ENCODE results near the gene STRA6.

STRA6 gene

DNA sequence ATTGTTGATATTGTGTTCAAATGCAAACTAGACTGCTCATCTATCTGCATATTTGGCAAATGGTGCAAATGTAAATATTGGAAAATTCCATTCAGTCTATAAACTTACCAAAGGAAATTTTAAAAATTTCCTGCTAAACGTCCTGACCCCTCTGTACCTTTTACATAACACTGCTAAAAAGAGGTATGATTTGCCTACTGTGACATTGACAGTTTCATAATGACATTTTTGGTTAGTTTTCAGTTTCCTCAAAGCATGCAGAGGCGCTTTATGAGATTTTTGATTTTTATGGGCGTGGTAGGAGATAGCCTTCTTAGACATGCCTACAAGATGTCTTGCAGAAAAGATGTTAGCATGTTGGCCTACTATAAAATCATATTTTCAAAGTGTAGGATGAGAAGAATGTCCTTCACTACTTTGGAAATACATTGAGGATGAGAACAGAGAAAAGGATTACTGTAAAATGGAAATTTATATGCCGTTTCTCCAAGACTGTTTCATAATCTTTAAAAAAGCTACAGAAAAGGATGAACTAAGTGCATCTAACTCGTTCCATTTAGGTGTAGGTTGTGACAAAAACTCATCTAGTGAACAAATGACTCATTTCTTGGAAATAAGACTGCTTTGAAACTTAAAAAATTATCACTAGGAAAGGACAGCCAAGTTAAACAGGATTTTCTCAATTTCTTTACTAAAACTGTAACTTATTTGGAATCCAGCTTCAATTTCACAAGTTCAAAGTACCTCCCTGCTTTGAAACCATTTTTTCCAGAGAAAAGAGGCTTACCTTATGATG lies 43.5 kb downstream of the STRA6 start:
- DNase-seq = no peak

DNA sequence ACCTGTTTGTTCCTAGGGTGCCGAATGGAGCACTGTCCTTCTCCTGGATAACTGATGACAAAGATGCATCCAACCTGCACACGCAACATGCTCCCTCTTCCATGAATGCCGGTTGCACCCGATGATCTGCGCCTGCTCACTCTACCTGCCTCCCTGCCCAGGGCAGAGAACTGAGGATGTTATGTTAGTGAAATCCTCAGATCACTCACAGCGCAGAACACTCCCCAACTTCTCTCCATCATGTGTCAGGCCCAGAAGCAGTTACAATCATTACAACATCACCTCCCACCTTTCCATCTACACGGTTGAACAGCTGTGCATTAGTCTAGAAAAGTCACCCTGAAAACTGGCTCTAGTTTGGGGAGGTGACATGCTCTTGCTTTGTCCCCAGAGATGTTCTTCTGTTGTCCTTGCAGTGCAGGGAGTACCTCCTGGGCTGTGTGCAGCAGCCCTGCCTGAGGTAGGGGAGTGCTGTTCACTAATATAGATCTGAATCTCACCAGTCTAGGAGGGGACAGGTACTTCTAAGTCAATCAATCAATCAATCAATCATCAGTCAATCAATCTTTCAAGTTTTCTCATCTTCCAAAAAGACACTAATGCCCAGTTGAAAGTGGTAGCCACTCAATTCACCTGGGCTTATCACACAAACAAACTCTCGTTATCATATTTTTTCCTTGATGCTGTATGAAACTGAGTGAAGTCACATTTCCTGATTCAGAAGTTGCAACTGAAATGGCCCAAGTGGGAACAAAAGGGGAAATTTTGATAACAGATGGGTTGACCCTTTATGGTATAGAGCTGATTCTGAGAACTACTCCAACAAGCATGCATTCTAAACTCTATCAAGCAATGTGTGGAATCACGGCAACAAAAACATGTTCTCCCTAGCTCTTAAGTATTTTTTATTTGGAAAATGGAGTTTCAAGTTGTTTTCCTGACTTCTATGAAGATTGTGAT lies 44.4 kb downstream of the STRA6 start:
- DNase-seq = no peak

DNA sequence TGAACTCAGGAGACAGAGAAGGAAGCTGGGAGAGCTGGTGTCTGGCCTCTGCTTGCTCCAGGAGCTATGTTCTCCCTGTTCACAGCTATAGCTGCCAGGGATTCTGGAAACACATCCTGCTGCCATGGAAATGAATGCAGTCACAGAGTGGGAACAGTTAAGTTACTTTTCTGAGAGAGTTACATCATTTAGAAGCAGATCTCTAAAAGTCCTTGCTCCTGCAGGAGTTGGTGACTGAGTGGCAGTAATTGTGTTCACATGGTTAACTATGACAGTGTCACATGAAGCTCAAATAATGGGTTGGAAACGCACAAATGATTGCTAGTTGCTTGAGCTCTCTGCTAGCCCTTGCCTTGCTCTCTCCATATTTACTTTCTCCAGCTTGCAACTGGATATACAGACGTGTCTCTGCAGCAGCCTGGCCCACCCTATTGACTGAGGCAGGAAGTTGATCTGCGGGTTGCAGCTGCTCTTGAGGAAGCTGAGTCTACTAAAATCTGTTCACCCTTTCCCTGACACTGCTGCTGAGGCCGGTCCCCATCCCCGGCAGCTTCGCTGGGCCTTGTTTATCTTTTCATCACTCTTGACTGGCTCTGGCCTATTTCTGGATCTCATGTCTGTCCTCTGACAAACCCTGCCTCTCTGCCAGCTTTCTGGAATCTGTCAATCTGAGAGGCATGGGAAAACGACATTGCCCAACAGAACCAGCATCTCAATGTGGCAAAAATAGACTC lies 45.7 kb downstream of the STRA6 start:
- no peak for DNase-seq

DNA sequence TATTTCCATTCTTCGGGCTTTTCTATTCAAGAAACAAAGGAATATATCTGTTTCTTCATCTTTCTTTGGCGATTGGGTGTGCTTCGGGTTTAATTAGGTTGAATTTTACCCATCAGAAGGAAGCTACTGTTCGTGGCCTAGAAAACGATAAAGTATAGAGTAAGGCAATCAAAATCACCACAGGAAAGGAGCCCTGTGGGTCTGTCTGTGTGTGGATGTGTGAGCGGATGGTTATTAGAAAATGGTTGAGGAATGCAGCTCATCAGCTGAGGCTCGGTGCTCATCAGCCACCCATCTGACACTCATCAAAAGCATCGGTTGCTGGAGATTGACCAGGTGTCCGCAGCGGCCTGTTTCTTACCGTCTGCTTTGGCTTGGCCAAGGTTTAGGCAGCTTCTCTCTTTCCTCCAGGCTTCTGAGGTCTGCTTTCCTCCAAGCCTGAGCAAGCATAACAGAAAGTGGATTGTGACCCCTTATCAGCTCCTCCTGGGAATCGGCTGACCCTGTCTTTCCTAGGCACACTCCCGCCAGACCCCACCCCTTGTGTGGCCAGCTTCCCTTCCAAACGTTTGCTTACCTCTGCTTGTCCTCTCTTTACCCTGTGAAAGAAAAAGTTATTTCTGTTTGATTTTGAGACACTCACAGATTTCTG lies 46.7 kb downstream of the STRA6 start:
- no peak for DNase-seq

DNA sequence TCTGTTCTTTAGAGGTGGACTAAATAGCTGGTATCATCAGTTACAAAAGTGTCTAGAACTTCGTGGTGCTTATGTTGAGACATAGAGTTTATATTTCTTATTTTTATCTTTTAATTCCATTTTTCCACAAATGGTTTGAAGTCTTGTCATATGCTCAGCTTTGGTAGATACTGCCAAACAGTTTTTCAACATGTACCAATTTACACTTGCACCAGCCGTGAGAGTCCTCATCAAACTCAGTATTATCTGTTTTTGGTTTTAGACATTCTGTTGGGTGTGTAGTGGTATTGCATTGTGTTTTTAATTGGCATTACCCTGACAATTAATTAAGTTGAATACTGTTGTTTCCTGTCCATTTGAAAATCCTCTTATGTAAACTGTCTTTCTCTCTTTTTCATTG lies 55.5 kb downstream of the STRA6 start:
- no peak for DNase-seq

DNA sequence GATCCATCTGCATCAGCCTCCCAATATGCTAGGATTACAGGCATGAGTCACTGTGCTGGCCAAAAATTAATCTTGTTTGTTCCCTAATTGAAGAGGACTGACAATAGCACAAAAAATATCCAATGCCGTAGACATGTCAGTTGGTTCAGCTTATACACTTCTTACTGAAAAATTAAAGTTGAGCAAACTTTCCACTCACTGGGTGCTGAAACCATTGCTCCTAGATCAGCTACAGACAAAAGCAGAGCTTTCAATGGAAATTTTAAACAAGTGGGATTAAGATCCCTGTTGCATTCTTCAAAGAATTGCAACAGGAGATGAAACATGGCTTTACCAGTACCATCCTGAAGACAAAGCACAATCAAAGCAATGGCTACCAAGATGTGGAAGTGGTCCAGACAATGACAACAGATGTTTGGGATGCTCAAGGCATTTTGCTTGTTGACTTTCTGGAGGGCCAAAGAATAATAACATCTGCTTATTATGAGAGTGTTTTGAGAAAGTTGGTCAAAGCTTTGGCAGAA lies 56.2 kb downstream of the STRA6 start:
- DNase-seq = no peak

DNA sequence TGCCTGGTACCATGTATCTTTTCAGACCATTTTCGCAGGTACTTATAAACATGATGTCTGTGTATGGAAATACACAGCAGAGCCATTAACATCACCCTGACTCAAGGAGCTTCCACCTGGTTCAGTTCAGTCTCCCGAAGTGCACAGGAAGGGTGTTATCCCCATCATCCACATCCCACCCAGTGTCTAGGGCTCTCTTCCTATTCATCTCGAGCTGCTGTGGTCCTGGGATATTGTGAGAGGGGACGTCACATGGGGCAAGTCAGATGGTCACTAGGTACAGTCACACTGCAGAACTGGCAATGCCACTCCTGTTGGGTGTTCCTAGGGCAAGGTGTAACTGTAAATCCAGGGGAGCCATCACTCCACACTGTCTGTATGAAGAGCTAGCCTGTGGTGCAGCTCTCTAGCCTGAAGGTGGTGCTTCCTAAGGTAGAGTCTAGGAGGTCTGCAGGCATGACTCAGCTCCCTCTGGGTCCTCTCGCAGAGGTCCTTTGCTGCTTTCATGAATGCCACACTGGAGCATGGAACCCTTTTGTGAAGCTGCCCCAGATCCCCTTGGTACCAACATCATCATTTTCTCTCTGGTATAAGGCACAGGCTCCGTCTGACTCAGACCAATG lies 58.3 kb downstream of the STRA6 start:
- DNase-seq = no peak

DNA sequence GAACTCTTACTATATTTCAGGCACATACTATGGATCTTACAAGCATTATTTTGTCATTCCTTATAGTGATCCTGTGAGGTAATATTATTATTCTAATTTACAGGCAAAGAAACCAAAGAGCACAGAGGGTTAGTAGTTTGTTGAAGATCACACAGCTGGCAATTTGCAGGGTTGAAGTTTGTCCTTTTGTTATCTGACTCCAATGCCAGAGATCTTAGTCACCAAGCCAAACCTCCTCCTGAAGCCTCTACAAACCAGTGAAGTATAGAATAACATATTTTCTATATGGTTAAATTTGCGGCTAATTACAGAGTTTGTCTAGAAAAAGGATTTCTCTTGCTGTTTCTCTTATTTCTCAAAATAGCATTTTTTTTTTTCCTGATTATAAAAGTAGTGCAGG lies 61.0 kb downstream of the STRA6 start:
- no peak for DNase-seq

DNA sequence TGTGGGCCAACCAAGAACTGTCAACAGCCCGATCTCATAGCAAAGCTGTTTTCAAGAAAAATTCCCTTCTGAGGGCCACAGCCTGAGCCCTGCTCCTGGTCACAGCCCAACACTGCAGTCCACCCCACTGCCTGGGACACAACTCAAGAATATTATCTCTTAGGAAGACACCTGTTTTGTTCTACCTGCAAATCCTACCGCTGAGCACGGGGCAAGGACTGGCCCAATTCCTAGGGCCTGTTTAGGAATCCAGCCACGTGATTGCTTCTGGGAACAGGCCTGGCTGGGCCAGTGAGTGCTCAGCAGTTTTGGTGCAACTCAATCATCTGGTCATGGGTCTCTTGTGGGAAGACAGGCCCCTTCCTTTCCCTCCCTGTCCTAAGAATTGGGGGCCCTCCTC lies 63.9 kb downstream of the STRA6 start:
- DNase-seq = no peak

DNA sequence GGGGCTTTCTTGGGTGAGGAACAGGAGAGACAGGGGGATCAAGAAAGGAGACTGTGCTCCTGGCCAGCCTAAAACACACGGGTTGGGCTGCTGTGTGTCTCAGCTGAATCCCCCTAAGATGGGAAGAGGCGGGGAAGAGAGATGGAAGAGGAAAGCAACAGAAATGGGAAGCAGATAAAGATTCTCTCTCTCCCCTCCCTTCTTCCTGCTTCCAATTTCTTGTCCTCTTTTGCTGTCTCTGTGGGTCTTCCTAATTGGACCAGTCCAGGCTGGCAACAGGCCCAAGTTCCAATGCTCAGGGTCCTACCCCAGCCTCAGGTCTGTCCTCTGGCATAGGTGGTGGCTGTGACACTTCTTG lies 65.1 kb downstream of the STRA6 start:
- no peak for DNase-seq

DNA sequence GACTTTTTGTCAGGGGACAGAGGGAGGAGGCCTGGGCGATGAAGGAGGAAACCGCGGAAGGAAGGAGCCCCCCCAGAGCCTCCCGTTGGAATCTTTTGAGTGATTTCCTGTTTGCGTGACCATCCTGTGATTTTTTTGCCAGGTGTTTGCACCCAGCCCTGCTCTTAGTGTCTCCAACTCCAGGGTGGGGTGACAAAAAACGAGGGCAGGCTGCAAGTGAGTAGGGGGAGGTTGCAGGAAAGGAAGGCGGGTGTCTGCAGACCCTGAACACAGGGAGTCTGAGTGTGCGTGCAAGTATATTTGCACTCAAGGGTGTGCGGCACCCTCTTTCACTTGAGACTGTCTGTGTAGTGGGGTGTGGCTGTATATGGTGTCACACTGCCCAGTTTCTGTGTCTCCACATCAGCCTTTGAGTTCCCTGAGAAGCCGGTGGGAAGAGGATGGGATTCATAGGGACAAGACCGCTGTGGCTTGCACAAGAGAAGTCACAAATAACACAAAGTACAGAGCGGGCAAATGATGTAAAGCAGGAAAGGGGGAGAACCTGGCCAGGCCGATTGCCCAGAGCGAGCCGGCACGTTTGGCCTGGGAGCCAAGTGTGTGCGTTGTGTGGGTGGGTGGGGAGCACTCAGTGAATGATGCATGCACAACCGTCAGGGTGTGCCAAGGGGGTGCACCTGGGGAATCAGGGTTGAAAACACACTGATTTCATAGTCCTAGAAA lies 65.6 kb downstream of the STRA6 start:
- no peak for DNase-seq

DNA sequence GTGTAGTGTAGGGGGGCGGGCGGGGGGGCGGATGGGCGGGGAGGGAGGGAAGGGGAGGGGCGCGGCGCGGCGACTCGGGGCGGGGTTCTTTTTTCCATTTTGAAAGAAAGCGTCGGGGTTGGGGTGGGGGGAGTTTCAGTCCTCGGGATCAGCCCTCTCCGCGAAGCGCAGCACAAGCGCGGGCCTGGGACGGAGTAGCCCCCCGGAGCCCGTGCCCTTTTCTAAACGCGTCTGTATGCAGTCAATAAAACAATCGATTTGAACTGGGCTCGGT lies 66.1 kb downstream of the STRA6 start:
- no peak for DNase-seq

DNA sequence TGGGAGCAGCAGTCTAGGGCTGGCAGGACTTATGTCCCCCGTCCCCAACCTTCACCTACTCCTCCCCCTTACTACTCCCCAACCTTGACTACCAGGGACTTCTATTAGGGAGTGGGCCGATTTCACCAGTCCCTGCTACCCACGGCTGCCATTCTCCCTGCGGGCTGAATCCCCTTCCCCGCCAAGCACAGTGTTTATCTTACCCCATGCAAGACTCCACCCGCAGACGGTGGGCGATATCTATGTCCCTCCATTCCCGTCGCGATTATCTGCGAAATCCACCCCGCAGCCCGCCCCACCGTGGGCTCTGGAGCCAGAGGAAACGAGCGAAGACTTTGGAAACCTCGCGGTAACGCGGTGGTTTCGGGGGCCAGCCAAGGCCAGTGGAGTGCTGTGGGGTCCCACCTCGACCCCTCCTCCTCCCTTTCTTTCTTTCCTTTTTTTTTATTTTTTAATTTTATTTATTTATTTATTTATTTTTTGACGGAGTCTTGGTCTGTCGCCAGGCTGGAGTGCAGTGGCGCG lies 67.5 kb downstream of the STRA6 start:
- DNase-seq = no peak

DNA sequence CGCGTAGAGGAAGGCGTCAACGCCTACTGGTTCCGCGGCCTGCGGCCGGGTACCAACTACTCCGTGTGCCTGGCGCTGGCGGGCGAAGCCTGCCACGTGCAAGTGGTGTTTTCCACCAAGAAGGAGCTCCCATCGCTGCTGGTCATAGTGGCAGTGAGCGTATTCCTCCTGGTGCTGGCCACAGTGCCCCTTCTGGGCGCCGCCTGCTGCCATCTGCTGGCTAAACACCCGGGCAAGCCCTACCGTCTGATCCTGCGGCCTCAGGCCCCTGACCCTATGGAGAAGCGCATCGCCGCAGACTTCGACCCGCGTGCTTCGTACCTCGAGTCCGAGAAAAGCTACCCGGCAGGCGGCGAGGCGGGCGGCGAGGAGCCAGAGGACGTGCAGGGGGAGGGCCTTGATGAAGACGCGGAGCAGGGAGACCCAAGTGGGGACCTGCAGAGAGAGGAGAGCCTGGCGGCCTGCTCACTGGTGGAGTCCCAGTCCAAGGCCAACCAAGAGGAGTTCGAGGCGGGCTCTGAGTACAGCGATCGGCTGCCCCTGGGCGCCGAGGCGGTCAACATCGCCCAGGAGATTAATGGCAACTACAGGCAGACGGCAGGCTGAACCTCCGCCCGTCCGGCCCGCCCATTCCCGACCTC lies 68.1 kb downstream of the STRA6 start:
- no peak for DNase-seq

DNA sequence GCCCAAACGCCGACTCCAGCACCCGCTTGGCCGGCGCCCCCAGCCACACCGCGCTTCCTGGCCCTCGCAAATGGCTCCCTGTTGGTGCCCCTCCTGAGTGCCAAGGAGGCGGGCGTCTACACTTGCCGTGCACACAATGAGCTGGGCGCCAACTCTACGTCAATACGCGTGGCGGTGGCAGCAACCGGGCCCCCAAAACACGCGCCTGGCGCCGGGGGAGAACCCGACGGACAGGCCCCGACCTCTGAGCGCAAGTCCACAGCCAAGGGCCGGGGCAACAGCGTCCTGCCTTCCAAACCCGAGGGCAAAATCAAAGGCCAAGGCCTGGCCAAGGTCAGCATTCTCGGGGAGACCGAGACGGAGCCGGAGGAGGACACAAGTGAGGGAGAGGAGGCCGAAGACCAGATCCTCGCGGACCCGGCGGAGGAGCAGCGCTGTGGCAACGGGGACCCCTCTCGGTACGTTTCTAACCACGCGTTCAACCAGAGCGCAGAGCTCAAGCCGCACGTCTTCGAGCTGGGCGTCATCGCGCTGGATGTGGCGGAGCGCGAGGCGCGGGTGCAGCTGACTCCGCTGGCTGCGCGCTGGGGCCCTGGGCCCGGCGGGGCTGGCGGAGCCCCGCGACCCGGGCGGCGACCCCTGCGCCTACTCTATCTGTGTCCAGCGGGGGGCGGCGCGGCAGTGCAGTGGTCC lies 68.7 kb downstream of the STRA6 start:
- DNase-seq = no peak

DNA sequence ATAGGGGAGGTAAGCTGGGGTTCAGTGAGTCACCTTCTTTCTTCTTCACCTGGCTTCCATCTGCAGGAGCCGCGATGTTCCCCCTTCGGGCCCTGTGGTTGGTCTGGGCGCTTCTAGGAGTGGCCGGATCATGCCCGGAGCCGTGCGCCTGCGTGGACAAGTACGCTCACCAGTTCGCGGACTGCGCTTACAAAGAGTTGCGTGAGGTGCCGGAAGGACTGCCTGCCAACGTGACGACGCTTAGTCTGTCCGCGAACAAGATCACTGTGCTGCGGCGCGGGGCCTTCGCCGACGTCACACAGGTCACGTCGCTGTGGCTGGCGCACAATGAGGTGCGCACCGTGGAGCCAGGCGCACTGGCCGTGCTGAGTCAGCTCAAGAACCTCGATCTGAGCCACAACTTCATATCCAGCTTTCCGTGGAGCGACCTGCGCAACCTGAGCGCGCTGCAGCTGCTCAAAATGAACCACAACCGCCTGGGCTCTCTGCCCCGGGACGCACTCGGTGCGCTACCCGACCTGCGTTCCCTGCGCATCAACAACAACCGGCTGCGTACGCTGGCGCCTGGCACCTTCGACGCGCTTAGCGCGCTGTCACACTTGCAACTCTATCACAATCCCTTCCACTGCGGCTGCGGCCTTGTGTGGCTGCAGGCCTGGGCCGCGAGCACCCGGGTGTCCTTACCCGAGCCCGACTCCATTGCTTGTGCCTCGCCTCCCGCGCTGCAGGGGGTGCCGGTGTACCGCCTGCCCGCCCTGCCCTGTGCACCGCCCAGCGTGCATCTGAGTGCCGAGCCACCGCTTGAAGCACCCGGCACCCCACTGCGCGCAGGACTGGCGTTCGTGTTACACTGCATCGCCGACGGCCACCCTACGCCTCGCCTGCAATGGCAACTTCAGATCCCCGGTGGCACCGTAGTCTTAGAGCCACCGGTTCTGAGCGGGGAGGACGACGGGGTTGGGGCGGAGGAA lies 69.6 kb downstream of the STRA6 start:
- DNase-seq = no peak

DNA sequence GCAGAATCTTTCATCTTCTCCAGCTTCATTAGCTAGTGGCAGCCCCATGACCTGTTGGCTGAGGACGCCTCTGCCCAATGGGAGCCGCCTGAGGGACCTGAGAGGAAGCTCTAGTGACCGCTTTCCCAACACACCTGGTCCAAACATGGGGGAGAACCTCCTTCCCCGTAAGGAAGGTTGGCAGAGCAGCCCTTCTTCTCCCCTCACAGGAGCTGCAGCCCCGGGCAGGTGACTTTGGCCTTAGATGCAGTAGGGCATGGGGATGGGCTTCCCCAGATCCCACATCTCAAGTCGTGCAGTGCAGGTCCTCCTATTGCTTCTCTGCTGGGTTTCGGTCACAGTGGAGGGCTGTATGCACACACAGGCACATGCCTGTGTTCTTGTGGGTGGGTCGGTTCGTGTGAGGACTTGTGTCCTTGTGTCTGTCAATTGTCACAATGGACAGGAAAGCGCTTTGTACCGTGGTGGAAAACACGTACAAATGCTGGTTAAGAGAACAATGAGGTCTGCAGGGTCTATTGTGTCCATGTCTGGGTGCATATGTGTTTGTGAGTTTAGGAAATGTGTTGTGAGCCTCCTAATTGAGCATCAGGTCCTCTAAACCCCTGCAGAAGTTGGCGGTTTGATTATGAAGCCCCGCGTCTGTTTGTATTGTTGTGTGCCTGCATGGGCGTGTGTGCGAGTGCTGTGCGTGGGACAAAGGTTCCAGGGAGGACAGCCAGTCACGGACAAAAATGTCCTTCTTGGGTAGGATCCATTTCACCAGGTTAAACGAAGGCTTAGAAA lies 70.8 kb downstream of the STRA6 start:
- DNase-seq = no peak

Data from activated CD4-positive, CD25-positive, alpha-beta regulatory T cell (primary cell).